NCI-H2196 (cell line): ENCODE measurements around the gene CUTC.

Source experiments
- DNase-seq: peaks from one replicate; lab custom pipeline; 2025; ENCODE audit not compliant: unreplicated experiment; lab: John Stamatoyannopoulos, UW

CUTC gene

DNA sequence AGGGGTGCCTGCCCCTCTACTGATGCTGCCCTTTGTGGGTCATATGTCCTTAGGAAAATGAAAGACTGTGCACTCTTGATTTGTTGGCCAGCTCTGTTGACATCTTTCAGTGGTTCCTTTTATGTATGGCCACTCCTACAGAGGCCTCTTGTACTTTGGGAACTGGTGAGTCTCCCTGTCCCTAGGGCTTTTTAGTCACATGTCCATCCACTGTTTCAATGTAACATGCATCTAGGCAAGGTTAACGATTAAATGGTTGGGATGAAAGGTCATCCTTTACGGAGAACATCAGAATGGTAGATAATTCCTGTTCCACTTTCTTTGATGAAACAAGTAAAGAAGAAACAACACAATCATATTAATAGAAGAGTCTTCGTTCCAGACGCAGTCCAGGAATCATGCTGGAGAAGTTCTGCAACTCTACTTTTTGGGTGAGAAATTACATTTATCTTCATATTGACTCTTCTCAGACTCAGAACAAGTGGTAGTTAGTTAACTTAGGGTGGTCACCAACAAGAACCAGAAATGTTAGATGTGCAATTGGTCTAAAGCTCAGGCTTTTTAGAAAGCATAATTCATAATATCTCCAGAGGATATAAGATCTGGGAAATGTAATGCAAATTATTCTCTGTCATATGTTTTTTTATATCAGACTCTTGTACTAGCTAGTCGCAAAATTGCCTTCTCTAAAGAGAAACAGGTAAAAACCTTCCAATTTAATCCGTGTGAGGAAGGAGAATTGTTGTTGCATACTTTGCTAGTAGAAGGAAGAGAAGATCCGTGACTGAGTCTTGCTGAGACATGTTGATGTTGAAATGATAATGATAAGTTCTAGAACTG is 50.6 kb downstream of the CUTC start, which contains the start of gene ABCC2:
TSS of gene ABCC2 (plus strand) at position 194 of the 840 bp plus-strand sequence. CDS start at position 399, 205 bp downstream.
- no peak for DNase-seq

DNA sequence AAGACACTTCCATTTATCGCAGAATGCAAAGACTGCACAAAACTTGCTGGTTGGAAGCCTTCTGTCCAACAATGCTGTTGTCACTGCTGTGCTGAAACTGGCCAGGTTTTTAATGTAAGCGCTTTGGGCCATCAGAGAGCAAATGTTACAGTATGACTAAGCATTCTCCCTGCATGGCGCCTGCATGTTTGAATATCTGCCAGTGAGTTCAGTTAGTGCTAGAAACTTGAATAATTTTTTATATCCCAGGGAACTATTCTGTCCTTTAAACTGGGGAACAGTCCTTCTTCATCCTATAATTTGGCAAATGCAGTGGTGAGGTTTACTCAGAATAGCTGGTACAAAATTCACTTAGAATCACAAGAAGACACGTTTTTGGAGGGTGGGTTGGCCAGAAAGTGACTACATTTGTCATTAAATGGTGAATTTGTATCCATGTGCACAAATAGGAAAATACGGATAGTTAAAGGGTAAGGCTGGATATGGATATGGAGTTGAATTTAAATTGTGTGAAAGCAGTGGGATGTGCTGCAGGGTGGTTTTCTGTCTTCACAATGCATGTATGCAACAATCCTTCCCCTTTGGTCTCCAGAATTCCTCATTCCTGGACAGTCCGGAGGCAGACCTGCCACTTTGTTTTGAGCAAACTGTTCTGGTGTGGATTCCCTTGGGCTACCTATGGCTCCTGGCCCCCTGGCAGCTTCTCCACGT is 52.1 kb downstream of the CUTC start:
- DNase-seq, result no peak

DNA sequence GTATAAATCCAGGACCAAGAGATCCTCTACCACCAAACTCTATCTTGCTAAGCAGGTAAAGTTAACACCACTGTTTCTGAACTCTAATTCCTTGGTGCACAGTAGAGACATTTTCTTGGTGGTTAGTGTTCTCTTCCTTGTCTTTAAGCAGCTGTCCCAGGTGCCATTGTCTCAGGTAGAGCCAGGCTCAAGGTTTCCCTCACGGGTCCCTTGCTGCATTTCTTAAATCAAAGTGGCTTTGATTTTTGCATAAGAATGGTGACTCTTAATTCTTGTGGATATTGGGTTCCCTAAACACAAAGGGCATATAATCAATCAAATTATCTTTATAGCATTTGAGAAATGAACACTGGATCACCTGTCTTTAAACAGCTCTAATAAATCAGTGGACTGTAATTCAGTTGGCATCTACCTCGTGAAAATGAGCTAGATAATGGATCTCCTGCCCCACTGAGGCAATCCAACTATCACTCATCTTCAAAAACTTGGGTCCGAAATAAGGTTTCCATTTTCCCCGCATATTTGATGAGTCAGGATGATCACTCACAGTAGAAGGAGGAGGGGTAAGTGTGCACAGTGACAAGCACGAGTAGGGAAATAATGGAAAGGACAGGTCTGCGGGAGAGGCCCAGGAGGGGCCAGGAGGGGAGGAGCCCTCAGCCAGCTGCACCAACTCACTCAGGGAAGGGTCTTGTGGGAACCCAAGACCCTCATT is 52.9 kb downstream of the CUTC start:
- no peak for DNase-seq

DNA sequence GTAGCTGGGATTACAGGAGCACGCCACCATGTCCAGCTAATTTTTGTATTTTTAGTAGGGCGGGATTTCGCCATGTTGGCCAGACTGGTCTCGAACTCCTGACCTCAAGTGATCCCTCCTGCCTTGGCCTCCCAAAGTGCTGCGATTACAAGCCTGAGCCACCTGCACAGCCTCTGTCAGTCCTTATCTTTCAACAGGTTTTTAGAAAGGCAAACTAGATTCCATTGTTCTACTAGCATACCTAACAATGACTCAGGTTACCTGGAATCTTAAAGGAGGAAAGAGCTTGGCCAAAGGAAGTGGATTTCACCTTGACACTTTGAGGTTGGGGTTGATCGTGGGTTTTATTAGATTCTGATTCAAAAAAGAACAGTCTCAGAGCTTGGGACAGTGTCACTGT is 53.6 kb downstream of the CUTC start:
- no peak for DNase-seq

DNA sequence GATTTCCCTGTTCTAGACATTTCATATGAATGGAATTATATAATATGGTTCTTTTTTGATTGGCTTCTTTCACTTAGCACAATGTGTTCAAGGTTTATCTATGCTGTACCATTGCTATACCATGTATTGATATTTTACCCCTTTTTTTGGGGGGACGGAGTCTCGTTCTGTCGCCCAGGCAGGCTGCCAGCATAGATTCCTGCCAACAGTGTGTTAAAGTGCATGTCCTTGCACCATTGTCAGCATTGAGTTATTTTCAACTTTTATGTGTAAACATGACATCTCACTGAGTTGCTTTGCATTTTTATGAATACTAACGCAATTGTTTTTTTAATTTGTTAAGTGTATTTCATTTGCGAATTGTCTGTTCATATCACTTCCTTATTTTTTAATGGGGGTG is 55.3 kb downstream of the CUTC start:
- DNase-seq, result no peak

DNA sequence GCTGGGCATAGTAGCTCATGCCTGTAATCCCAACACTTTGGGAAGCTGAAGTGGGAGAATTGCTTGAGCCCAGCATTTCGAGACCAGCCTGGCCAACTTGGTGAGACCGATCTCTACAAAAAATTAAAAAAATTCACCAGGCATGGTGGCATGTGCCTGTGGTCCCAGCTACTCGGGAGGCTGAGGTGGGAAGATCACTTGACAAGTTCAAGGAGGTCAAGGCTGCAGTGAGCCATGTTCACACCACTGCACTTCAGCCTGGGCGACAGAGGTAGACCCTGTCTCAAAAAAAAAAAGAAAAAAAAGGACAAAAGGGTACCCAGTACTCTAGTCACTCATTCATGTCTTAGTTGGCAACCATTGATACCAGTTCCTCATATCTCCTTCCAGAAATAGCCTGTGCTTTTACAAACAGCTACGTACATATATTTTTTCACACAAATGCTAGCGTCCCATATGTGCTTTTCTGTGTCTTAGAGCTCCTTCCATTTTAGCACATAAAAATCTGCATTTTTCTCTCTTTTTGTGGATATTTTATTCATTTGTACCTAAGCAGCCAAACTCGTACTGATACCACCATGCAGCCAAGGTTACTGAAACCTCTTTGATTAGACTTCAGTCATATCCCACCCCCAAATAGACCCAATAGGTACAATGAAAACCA is 55.9 kb downstream of the CUTC start:
- no peak for DNase-seq

DNA sequence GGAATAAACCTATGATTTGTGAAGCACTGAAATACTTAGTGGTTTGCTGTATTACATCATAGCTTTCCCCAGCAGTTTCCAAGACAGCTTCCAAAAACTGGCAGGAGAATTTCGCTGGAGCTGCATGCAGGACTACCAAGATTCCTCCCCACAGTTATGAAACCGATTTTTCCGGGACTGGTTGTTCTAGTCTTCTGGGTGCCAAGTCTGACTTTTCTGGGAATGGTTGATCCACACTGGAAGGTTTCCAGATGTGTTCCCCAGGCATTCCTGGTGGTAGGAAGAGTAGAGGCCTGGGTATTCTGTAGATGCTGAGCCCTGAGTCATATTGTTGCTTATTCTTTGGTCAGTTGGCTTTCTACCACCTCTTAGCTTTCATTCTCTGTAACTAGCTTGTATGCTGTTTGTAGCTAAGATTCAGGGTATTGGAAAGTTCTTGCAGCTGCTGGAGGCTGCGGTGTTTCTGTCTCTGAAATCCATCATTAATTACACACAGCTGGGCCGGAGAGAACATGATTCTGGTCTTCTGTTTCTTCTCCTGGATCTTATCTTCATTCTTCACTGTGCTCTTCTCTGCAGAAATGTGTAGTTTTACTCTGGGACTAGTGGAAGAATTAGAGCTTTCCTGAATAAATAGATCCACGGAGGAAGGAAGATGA is 56.7 kb downstream of the CUTC start:
- DNase-seq, result no peak

DNA sequence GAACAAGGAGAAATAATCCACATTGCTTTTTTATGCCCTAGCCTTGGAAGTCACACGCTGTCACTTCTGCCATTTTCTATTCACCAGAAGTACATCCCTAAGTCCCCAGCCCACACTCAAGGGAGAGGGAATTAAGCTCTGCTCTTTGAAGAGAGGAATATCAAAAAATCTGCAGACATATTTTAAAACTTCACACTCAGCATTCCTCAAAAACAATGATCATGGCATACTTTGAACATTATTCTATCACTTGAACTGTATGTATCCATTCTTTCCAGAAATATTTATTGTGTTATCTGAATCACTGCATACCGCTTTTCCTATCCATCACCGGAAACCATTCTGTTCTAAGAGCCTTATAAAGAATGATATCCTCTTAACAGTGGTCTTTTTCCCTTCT is 59.8 kb downstream of the CUTC start:
- DNase-seq, result no peak

DNA sequence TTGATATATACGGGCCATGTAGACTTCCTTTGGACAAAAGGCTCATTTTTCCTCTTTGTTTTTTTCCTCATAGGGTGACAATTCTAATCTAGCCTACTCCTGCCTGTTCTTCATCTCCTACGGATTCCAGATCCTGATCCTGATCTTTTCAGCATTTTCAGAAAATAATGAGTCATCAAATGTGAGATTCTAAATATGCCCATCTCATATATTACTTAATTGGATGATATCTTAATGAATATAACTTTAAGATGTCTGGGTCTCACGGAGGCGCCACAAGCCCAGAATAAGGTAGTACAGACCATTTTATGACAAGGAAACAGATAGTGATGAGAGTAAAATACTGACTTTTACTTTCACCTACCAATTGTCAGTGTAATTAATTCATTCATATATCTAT is 61.8 kb downstream of the CUTC start:
- no peak for DNase-seq

DNA sequence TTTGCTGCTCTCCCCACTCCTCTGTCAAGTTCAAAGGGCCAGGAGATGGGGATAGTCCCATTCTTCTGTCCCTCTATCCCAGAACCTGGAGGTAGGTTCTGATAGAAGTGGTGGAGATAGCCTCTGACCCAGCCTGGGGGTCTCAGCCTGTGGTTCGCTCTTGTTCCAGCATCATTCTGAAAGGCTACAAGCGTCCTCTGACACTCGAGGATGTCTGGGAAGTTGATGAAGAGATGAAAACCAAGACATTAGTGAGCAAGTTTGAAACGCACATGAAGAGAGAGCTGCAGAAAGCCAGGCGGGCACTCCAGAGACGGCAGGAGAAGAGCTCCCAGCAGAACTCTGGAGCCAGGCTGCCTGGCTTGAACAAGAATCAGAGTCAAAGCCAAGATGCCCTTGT is 64.9 kb downstream of the CUTC start:
- no peak for DNase-seq

DNA sequence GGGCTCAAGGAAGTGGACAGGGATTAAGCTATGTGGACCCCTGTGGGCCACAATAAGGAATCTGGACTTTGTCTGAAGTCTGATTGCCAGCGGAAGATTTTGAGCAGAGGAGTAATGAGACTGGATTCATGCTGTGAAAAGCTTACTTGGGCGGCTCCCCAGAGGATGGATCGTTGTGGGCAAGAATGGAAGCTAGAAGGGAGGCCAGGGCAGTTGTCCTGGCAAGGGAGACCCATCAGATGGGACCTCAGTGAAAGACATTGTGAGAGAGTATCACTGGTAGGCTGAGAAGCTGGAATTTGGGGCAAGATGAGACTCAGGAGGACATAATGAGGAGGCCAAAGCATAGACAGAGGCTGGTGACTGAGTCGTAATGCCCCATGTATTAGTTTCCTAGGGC is 66.0 kb downstream of the CUTC start:
- no peak for DNase-seq

DNA sequence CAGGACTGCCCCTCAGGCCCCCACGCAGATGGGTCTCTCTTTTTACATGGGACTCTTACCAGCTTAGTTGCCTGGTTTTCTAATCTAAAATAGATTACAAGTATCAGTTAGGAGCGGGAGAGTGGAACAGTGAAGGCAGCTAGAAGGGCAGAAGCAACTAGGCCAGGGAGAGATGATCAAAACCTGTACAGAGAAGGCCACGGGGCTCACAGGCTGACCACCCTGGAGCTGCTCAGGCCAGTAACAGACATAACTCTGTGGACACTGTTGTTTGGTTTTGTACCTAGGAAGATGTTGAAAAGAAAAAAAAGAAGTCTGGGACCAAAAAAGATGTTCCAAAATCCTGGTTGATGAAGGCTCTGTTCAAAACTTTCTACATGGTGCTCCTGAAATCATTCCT is 66.9 kb downstream of the CUTC start:
- DNase-seq, result no peak

DNA sequence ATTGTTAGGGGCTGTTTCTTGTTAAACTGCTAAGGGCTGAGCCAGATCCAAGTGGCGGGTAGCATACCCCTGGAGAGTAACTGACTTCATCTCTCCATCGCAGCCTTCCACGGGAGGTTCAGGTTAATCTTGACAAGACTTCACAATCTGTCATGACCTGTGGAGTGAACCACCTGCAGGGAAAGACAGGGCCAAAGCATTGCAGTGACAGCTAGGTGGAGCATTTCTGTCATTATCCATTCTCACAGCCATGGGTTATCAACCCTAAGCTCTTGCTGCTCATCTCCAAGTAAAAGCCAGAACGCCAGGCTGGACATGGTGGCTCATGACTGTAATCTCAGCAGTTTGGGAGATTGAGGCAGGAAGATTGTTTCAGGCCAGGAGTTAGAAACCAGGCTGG is 67.6 kb downstream of the CUTC start:
- no peak for DNase-seq

DNA sequence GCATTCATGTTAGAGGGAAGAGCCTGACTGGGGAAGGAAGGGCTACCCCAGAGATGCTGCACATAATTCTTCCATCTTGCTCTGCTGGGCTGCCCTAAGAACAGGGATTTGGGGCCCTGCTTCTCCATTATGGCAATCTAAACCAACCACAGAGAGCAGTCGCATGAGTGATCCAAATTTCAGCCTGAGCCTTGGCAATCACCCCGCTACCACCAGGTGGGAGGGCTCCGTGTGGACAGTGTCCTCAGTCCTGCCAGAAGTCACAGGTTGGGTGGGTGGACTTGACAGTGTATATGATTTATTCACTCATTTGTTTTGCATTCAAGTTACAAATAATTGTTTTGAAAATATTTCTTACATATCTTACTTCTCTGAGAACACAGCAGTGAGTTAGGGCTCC is 72.4 kb downstream of the CUTC start:
- DNase-seq, result no peak

DNA sequence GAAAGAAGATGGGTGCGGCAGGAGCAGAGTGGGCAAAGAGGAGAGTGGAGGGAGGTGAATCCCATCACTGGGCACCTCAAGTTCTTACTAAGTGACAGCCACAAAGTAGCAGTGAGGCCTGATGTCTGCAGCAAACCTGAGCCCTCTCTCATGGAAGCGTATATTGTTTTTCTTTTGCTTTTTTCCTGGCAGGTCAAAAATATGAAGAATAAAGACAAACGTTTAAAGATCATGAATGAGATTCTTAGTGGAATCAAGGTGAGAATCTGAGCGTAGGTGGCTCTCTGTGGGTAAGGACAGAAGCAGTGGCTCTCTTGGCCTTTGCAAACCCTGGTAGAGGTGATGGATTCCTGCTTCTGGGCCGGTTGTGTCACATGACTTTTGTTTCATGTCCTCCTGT is 73.2 kb downstream of the CUTC start:
- no peak for DNase-seq
